HEK293T (cell line): ENCODE measurements around the gene FAM170B.

ENCODE experiments used
- FOXM1 ChIP-seq: fragments of 450-650 bp; IDR thresholded peaks from 2 replicates; pipeline ENCODE4 v1.6.1; 2017; ENCODE audit warnings: mild to moderate bottlenecking, borderline replicate concordance
- NFRKB ChIP-seq: fragments of 450-650 bp; IDR thresholded peaks from 2 replicates; pipeline ENCODE4 v1.6.1; 2016; ENCODE audit warnings: mild to moderate bottlenecking, moderate library complexity

- no peak for TF ChIP-seq NFRKB
- TF ChIP-seq FOXM1: no peak
These were observed 41.9 kb upstream of the FAM170B start for GRCh38 chr10:49175587-49176309.
